ENCODE results near the gene MICB. TPM values are rescaled to one million over a fixed set of nuclear protein-coding genes. Genes with fewer than 3 reads are reported as not detected.
"Not testable (repeated sequence)": the region's sequence is repeated elsewhere in the genome, so short reads cannot be mapped to it uniquely, and the experiment has no call there.

MICB gene
- total and polyA plus RNA-seq, 9 donors: 0.39 to 1.4 (median 0.97) TPM

DNA sequence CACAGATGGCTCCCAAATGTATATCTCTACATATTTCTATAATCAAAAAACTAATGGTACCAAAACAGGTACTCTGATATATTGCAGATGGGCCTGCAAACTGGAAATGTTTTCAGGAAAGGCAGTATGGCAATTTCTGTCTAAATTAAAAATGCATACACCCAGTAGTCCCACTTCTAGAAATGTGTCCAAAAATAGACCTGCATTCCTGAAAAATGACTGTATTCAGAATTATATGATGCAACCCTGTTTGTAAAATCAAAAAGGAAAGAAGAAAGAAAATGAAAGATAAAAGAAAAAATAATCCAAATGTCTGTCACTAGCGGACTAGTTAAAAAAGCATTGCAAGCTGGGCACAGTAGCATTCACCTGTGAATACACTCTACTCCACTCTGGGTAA, 12.9 kb upstream of the MICB start:
- DNase-seq: no peak
- WGBS (ENCODE audit: insufficient coverage): no CpG with 5 or more reads among the region's 1 CpG

DNA sequence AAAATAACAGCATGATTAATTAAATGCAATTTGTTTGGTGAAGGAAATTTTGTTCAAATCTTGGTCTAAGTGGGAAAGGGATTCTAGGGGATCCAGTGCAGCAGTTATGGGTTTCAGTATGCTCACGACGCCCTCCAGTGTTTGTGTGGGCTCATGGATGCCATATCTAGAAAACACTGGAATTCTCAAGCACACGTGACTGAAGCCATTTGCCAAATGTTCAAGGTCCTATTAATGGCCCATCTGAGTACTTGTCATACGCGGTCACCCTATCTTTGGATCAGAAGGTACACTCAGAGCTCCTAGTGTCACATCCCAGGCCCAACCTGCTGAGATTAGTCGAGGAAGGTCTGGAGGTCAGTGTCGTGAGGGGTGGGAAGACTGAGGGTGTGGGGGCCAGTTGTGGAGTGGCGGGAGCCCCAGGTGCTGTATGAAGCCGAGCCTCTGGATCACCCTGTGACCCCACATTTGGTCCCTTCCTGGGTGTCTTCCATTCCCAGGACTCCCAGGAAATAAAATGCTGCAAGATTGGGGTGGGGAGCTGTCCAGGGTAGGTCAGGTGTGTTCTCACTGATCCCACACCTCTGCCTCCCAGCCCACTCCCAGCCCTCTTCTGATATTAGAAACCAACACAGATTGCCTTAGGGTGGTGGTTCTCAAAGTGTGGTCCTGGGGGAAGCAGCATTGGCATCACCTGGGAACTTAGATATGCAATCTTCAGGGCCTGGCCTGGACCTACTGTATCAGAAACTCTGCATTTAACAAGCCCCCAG, 11.7 kb upstream of the MICB start:
- WGBS (ENCODE audit: insufficient coverage): no CpG with 5 or more reads among the region's 9 CpGs
- H3K4me3 ChIP-seq (ENCODE audit: low read length); H3K9me3 ChIP-seq (replicated peaks; ENCODE audit: control insufficient read depth, low read depth, low read length); DNase-seq; H3K4me1 ChIP-seq (ENCODE audit: control insufficient read depth, insufficient read depth, low read length); H3K36me3 ChIP-seq (ENCODE audit: control insufficient read depth, insufficient read depth, low read length); H3K27ac ChIP-seq (ENCODE audit: low read length): not testable (repeated sequence)
- H3K27me3 ChIP-seq (ENCODE audit: control insufficient read depth, insufficient read depth, low read length): peaks cover 16% of the 10 kb centered on the region

More for the DNA sequence above, 12.9 kb upstream of the MICB start:
- Histone ChIP-seq H3K4me3 (ENCODE audit: low read length) (no peak overlapping the region), H3K36me3 (ENCODE audit: control insufficient read depth, insufficient read depth, low read length) (no peaks in the 10 kb centered on the region), H3K9me3 (replicated peaks; ENCODE audit: control insufficient read depth, low read depth, low read length) (no peaks in the 10 kb centered on the region), H3K27ac (ENCODE audit: low read length) (no peak overlapping the region), H3K27me3 (ENCODE audit: control insufficient read depth, insufficient read depth, low read length) (peaks cover 11% of the 10 kb centered on the region), H3K4me1 (ENCODE audit: control insufficient read depth, insufficient read depth, low read length) (no peaks in the 10 kb centered on the region)

DNA sequence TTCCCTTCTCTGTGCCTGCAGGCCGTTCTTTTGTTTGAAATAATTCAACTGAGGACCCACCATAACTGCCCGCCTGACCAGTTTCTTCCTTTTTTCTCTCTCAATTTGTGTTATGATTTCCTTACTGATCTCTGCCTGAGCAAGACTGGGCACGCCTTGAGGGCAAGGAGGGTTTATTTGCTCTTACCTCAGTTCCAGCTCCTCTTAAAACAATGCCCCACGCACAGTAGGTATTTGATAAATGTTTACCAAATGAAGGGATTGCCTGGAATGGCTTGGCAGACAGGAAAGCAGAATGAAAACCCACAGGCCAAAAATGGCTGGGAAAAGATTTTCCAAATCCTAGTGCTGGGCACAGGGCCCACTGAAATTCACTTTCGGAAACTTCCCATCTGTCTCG, 10.3 kb upstream of the MICB start:
- WGBS (ENCODE audit: insufficient coverage): no CpG with 5 or more reads among the region's 6 CpGs
- H3K36me3 ChIP-seq (ENCODE audit: control insufficient read depth, insufficient read depth, low read length); H3K4me3 ChIP-seq (ENCODE audit: low read length): not testable (repeated sequence)

DNA sequence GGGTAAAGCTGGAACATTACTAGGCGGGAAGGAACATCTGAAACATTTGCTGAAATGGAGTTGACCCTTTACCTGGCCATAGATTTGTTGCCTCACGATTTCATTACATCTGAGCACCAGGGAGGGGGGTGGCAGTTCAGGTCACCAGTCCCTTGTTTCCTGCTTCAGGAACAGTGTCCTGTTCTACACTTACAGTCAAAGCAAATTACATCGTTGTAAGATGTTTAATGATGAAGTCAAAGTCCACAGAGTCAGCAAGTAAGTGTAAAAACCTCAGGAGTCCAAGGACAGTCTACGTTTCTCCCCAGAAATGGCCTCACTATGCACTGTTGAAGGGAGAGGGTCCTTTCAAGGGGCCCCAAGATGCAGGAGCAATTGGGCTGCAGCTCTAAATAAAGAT, 8.9 kb upstream of the MICB start:
- Histone ChIP-seq H3K36me3 (ENCODE audit: control insufficient read depth, insufficient read depth, low read length) (no peaks in the 10 kb centered on the region), H3K27ac (ENCODE audit: low read length) (no peak overlapping the region), H3K4me1 (ENCODE audit: control insufficient read depth, insufficient read depth, low read length) (peaks cover 5% of the 10 kb centered on the region), H3K4me3 (ENCODE audit: low read length) (no peak overlapping the region), H3K27me3 (ENCODE audit: control insufficient read depth, insufficient read depth, low read length) (peaks cover 33% of the 10 kb centered on the region), H3K9me3 (replicated peaks; ENCODE audit: control insufficient read depth, low read depth, low read length) (no peaks in the 10 kb centered on the region)
- DNase-seq: no peak
- WGBS (ENCODE audit: insufficient coverage): 33% methylated on average over 1 of the region's 4 CpGs

More for the DNA sequence above, 10.3 kb upstream of the MICB start:
- H3K27me3 ChIP-seq (ENCODE audit: control insufficient read depth, insufficient read depth, low read length): peaks cover 21% of the 10 kb centered on the region
- H3K4me1 ChIP-seq (ENCODE audit: control insufficient read depth, insufficient read depth, low read length); H3K27ac ChIP-seq (ENCODE audit: low read length); H3K9me3 ChIP-seq (replicated peaks; ENCODE audit: control insufficient read depth, low read depth, low read length); DNase-seq: not testable (repeated sequence)

DNA sequence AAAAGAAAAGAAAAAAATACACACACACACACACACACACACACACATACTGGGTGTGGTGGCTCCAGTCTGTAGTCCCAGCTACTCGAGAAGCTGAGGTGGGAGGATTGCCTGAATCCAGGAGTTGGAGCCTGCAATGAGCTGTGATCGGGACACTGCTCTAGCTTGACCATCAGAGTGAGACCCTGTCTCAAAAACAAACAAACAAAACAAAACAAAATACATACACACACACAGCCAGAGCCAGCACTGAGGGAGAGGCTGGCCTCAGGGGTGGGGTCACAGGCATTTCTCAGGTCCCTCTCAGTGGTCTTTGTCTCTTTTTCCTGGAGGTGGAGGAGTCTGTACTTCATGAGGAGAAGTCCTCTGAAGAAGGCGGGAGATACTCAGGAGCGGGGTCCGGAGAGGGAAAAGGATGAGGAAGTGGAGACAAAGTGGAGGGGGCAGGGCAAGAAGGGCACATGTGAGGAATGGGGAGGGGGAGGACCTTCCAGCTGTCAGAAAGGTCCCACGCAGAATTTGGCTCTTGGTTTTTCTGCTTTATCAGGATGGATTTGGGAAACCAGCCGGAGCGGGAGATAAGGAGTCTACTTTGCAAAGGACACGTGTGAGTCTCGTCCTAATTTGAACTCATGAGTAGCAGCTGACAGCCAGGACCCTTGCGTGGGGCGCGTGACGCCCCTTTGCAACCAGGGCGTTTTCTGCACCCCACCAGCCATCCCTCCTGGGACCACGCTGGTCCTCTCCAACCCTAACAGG, 7.7 kb upstream of the MICB start:
- Histone ChIP-seq H3K9me3 (replicated peaks; ENCODE audit: control insufficient read depth, low read depth, low read length) (no peaks in the 10 kb centered on the region), H3K27me3 (ENCODE audit: control insufficient read depth, insufficient read depth, low read length) (peaks cover 45% of the 10 kb centered on the region), H3K4me3 (ENCODE audit: low read length) (no peak overlapping the region), H3K4me1 (ENCODE audit: control insufficient read depth, insufficient read depth, low read length) (peaks cover 10% of the 10 kb centered on the region), H3K27ac (ENCODE audit: low read length) (no peak overlapping the region), H3K36me3 (ENCODE audit: control insufficient read depth, insufficient read depth, low read length) (no peaks in the 10 kb centered on the region)
- 75% methylated on average over 7 of the region's 16 CpGs for WGBS (ENCODE audit: insufficient coverage)
- DNase-seq: no peak

DNA sequence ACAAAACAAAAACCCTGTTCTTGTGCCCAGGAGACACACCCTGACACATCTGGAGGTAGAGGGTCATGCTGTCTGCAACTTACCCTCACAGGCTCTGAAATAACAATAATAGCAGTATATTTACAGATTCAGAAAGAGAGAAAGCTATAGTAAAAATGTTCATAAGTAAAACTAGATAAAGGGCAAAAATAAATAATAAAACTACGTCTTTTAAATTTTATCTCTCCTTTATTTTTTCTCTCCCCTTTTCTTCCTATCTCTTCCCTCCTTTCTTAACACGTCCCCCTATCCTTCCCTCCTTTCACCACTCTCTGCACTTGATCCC, 4.4 kb upstream of the MICB start:
- H3K9me3 ChIP-seq (replicated peaks; ENCODE audit: control insufficient read depth, low read depth, low read length); DNase-seq; H3K27ac ChIP-seq (ENCODE audit: low read length); H3K36me3 ChIP-seq (ENCODE audit: control insufficient read depth, insufficient read depth, low read length): not testable (repeated sequence)
- H3K27me3 ChIP-seq (ENCODE audit: control insufficient read depth, insufficient read depth, low read length): peaks cover 74% of the 10 kb centered on the region
- peak overlapping the region; percentile 47 for H3K4me3 ChIP-seq (ENCODE audit: low read length)
- WGBS (ENCODE audit: insufficient coverage): 0% methylated on average over 1 of the region's 2 CpGs
- H3K4me1 ChIP-seq (ENCODE audit: control insufficient read depth, insufficient read depth, low read length): peaks cover 16% of the 10 kb centered on the region

DNA sequence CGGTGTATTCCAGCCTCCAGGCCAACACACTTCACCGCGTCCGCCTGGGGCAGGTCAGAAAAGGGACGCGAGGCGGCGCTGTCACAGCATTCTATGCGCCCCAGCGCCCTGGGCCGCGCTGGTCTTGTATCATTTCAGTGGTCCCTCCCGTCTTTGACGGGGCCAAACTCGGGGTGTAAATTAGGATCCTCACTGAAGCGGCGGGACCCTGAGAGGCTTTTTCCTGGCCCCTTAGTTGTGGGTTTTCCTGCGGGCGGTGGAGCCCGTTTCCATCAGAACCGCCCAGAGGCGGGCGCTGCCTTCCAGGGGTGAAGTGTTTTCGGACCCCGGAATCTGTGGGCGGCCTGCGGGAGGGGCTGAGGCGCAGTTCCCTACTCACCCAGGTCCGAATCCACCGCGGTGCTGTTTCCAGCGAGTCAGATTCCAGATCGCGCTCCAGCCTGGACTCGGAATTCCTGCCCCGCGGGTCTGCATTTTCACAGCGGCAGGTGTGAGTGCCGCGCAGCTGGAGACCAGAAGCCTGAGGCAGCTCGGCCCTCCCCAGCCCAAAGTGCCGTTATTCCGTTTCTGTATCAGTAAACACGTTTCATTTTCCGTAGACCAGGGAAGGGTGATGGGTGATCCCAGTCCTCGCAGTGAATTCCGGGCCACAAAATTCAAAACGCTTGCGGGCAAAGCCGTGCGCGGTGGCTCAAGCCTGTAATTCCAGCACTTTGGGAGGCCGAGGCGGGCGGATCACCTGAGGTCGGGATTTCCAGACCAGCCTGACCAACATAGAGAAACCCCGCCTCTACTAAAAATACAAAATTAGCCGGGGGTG, 3.9 kb upstream of the MICB start:
- no peaks in the 10 kb centered on the region for H3K9me3 ChIP-seq (replicated peaks; ENCODE audit: control insufficient read depth, low read depth, low read length)
- peak overlapping the region; percentile 51 for H3K27ac ChIP-seq (ENCODE audit: low read length)
- DNase-seq: peak; percentile 56
- H3K36me3 ChIP-seq (ENCODE audit: control insufficient read depth, insufficient read depth, low read length): no peaks in the 10 kb centered on the region
- under 1% methylated on average over 50 of the region's 58 CpGs for WGBS (ENCODE audit: insufficient coverage)
- peaks cover 80% of the 10 kb centered on the region for H3K27me3 ChIP-seq (ENCODE audit: control insufficient read depth, insufficient read depth, low read length)
- H3K4me3 ChIP-seq (ENCODE audit: low read length): peak overlapping the region; percentile 47
- H3K4me1 ChIP-seq (ENCODE audit: control insufficient read depth, insufficient read depth, low read length): peaks cover 16% of the 10 kb centered on the region

DNA sequence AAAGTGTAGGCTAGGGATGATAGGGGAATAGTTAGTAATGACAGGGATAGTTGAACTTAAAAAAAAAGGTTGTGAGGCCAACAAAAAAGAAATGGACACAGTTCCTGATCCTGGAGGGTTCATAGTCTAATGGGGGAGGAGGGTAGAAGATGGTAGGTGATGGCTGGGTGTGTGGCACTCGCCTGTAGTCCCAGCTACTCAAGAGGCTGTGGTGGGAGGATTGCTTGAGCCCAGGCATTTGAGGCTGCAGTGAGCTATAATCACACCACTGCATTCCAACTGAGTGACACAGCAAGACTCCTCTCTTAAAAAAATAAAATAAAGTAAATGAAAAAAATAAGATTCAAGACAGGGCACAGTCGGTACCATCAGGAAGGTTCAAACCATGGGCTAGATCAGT, 2.4 kb upstream of the MICB start:
- Histone ChIP-seq H3K27me3 (ENCODE audit: control insufficient read depth, insufficient read depth, low read length) (peaks cover 79% of the 10 kb centered on the region), H3K36me3 (ENCODE audit: control insufficient read depth, insufficient read depth, low read length) (no peaks in the 10 kb centered on the region), H3K4me3 (ENCODE audit: low read length) (no peak overlapping the region), H3K27ac (ENCODE audit: low read length) (no peak overlapping the region), H3K9me3 (replicated peaks; ENCODE audit: control insufficient read depth, low read depth, low read length) (no peaks in the 10 kb centered on the region), H3K4me1 (ENCODE audit: control insufficient read depth, insufficient read depth, low read length) (peaks cover 16% of the 10 kb centered on the region)
- no peak for DNase-seq
- 100% methylated on average over 1 of the region's 2 CpGs for WGBS (ENCODE audit: insufficient coverage)

DNA sequence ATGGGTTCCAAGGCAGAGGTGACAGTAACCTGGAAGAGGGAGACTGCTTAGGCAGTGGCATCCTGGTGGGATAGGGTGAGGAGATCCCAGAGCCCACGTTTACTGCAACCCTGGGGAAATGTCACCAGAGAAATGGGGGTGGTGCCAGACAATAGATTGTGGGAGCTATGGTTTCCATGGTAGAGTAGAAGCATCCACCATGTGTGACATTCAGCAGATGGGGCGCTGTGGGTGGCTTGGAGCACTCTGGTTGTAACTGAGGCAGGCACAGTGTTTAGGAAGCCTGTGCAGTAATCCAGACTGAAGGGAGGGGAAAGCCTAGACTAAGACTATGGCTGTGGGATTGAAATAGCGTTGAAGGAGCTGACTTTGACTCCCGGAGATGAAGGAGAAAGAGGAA, 1.1 kb upstream of the MICB start:
- 63% methylated on average over 4 of the region's 4 CpGs for WGBS (ENCODE audit: insufficient coverage)

DNA sequence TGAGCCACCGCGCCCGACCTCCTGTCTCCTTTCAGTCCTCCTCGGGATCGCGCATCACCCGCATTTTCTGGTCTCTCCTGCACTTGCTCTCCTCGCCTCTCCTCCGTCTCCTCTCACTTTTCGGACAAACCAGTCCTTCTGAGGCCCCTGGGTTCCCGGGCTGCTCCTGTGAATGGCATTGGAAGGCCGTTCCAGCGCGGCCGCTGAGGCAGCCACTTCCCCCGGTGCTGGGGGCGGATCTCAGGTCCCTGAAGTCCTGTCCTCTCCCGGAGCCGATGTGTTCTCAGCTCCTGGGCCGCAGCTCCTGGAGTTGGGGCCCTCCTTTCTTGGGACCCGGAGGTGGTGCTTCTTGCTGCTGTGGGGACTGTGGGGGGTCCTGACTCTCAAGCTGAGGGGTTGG, 803 bp downstream of the MICB start:
- Histone ChIP-seq H3K27me3 (ENCODE audit: control insufficient read depth, insufficient read depth, low read length) (peaks cover 57% of the 10 kb centered on the region), H3K4me3 (ENCODE audit: low read length) (no peak overlapping the region)

More for the DNA sequence above, 1.1 kb upstream of the MICB start:
- H3K9me3 ChIP-seq (replicated peaks; ENCODE audit: control insufficient read depth, low read depth, low read length); H3K27ac ChIP-seq (ENCODE audit: low read length); H3K36me3 ChIP-seq (ENCODE audit: control insufficient read depth, insufficient read depth, low read length); H3K4me3 ChIP-seq (ENCODE audit: low read length); DNase-seq: not testable (repeated sequence)
- Histone ChIP-seq H3K27me3 (ENCODE audit: control insufficient read depth, insufficient read depth, low read length) (peaks cover 71% of the 10 kb centered on the region), H3K4me1 (ENCODE audit: control insufficient read depth, insufficient read depth, low read length) (peaks cover 16% of the 10 kb centered on the region)

More for the DNA sequence above, 803 bp downstream of the MICB start:
- Histone ChIP-seq H3K27ac (ENCODE audit: low read length) (no peak overlapping the region), H3K4me1 (ENCODE audit: control insufficient read depth, insufficient read depth, low read length) (peaks cover 15% of the 10 kb centered on the region), H3K36me3 (ENCODE audit: control insufficient read depth, insufficient read depth, low read length) (no peaks in the 10 kb centered on the region), H3K9me3 (replicated peaks; ENCODE audit: control insufficient read depth, low read depth, low read length) (no peaks in the 10 kb centered on the region)
- DNase-seq: no peak
- 2% methylated on average over 20 of the region's 21 CpGs for WGBS (ENCODE audit: insufficient coverage)

All from muscle of leg (tissue), 11 donors.